Measurements from ENCODE around the gene B4GALNT1.
"Not testable (repeated sequence)": the region's sequence is repeated elsewhere in the genome, so short reads cannot be mapped to it uniquely, and the experiment has no call there.

The B4GALNT1 gene

GRCh38 chr12:57632958-57633840, at the start of gene B4GALNT1:
TSS of gene B4GALNT1 (minus strand) at chr12:57633201. CDS start at chr12:57632132, 1,069 bp downstream.
- TF ChIP-seq SNAI2 (CRISPR knock-in tag; IDR thresholded peaks at IDR 0.05) = no peak
- TF ChIP-seq ARNTL (CRISPR knock-in tag; IDR thresholded peaks at IDR 0.05; ENCODE audit: borderline replicate concordance, low read depth) = no peak
- TF ChIP-seq ZC3H10 (CRISPR knock-in tag; IDR thresholded peaks at IDR 0.05) = no peak
- no peak for TF ChIP-seq ESRRG (CRISPR knock-in tag; IDR thresholded peaks at IDR 0.05)
- TF ChIP-seq ZNF70 (CRISPR knock-in tag; IDR thresholded peaks at IDR 0.05) = no peak
- TF ChIP-seq OSR1 (CRISPR knock-in tag; IDR thresholded peaks at IDR 0.05) = no peak
- no peak for TF ChIP-seq RARB (CRISPR knock-in tag; IDR thresholded peaks at IDR 0.05)
- TF ChIP-seq ISL1 (CRISPR knock-in tag; IDR thresholded peaks at IDR 0.05) = no peak
- no peak for TF ChIP-seq ZNF565 (CRISPR knock-in tag; conservative IDR thresholded peaks at IDR 0.05; ENCODE audit: low read depth)
- TF ChIP-seq ZFP3 (CRISPR knock-in tag; IDR thresholded peaks at IDR 0.05) = no peak
- no peak for TF ChIP-seq TOX (CRISPR knock-in tag; IDR thresholded peaks at IDR 0.05; ENCODE audit: borderline replicate concordance)
- no peak for TF ChIP-seq PPARA (CRISPR knock-in tag; IDR thresholded peaks at IDR 0.05; ENCODE audit: borderline replicate concordance)
- TF ChIP-seq CSDC2 (CRISPR knock-in tag; IDR thresholded peaks at IDR 0.05) = no peak
- no peak for TF ChIP-seq CREB5 (CRISPR knock-in tag; IDR thresholded peaks at IDR 0.05; ENCODE audit: low read depth)
- no peak for TF ChIP-seq BACH2 (CRISPR knock-in tag; IDR thresholded peaks at IDR 0.05; ENCODE audit: borderline replicate concordance)
- TF ChIP-seq ZFP30 (CRISPR knock-in tag; IDR thresholded peaks at IDR 0.05) = no peak
- TF ChIP-seq POU6F1 (CRISPR knock-in tag; IDR thresholded peaks at IDR 0.05; ENCODE audit: borderline replicate concordance, low read depth) = no peak
- peak; percentile 92 for ATAC-seq

- no peak for TF ChIP-seq ISL1 (CRISPR knock-in tag; IDR thresholded peaks at IDR 0.05)
- no peak for TF ChIP-seq GLIS3 (CRISPR knock-in tag; IDR thresholded peaks at IDR 0.05)
- no peak for ATAC-seq
Observed at GRCh38 chr12:57679697-57680096, 46.7 kb upstream of the B4GALNT1 start.

- not testable (repeated sequence) for ATAC-seq
Observed at GRCh38 chr12:57677947-57678346, 44.9 kb upstream of the B4GALNT1 start.

- ATAC-seq = no peak
- TF ChIP-seq ESRRG (CRISPR knock-in tag; IDR thresholded peaks at IDR 0.05) (no peak), POU6F1 (CRISPR knock-in tag; IDR thresholded peaks at IDR 0.05; ENCODE audit: borderline replicate concordance, low read depth) (no peak), GLIS3 (CRISPR knock-in tag; IDR thresholded peaks at IDR 0.05) (no peak), ZNF565 (CRISPR knock-in tag; conservative IDR thresholded peaks at IDR 0.05; ENCODE audit: low read depth) (no peak), PPARA (CRISPR knock-in tag; IDR thresholded peaks at IDR 0.05; ENCODE audit: borderline replicate concordance) (no peak), ISL1 (CRISPR knock-in tag; IDR thresholded peaks at IDR 0.05) (no peak)
Observed at GRCh38 chr12:57674691-57675090, 41.7 kb upstream of the B4GALNT1 start.

GRCh38 chr12:57672801-57673200, 39.8 kb upstream of the B4GALNT1 start:
- no peak for TF ChIP-seq SNAI2 (CRISPR knock-in tag; IDR thresholded peaks at IDR 0.05)
- TF ChIP-seq TSHZ2 (CRISPR knock-in tag; IDR thresholded peaks at IDR 0.05) = no peak
- TF ChIP-seq ZC3H10 (CRISPR knock-in tag; IDR thresholded peaks at IDR 0.05) = no peak
- no peak for TF ChIP-seq TOX (CRISPR knock-in tag; IDR thresholded peaks at IDR 0.05; ENCODE audit: borderline replicate concordance)
- no peak for TF ChIP-seq PATZ1 (CRISPR knock-in tag; IDR thresholded peaks at IDR 0.05; ENCODE audit: borderline replicate concordance)
- no peak for TF ChIP-seq POU6F1 (CRISPR knock-in tag; IDR thresholded peaks at IDR 0.05; ENCODE audit: borderline replicate concordance, low read depth)
- TF ChIP-seq ZNF70 (CRISPR knock-in tag; IDR thresholded peaks at IDR 0.05) = no peak
- TF ChIP-seq BACH2 (CRISPR knock-in tag; IDR thresholded peaks at IDR 0.05; ENCODE audit: borderline replicate concordance) = no peak
- TF ChIP-seq OSR1 (CRISPR knock-in tag; IDR thresholded peaks at IDR 0.05) = no peak
- no peak for TF ChIP-seq TCF4 (CRISPR knock-in tag; IDR thresholded peaks at IDR 0.05; ENCODE audit: borderline replicate concordance)
- no peak for TF ChIP-seq ZNF565 (CRISPR knock-in tag; conservative IDR thresholded peaks at IDR 0.05; ENCODE audit: low read depth)
- no peak for TF ChIP-seq ESRRG (CRISPR knock-in tag; IDR thresholded peaks at IDR 0.05)
- TF ChIP-seq RARB (CRISPR knock-in tag; IDR thresholded peaks at IDR 0.05) = no peak
- no peak for TF ChIP-seq PPARA (CRISPR knock-in tag; IDR thresholded peaks at IDR 0.05; ENCODE audit: borderline replicate concordance)
- TF ChIP-seq CSDC2 (CRISPR knock-in tag; IDR thresholded peaks at IDR 0.05) = no peak
- ATAC-seq = no peak
